Stimulated activated naive CD8-positive, alpha-beta T cell treated with anti-CD3 and anti-CD28 coated beads, Interleukin-15, amount 100 ng/mL, for 72 hours (primary cell): Measurements from ENCODE around the gene GNAZ.

Source experiments
- ATAC-seq: fragments of 150-1000 bp; cut with Tn5 transposase; 2 replicates; pipeline ENCODE4 v1.10.0; 2021; ENCODE audit warnings: mild to moderate bottlenecking, moderate library complexity
- DNase-seq, 2 donors: peaks; one replicate each; pipeline ENCODE4 v3.0.0; 2021 to 2022
- H3K27ac Mint-ChIP-seq, 2 donors: one replicate each; pipeline ENCODE4 v1.8.0; 2022; ENCODE audit warnings: mild to moderate bottlenecking in 2 of 2, mixed read lengths in 2 of 2, moderate library complexity in 2 of 2
- H3K27me3 Mint-ChIP-seq: one replicate; pipeline ENCODE4 v1.8.0; 2022; ENCODE audit warnings: mixed read lengths
- H3K4me1 Mint-ChIP-seq: one replicate; pipeline ENCODE4 v1.8.0; 2022; ENCODE audit warnings: mild to moderate bottlenecking, mixed read lengths
- H3K4me3 Mint-ChIP-seq, 2 donors: one replicate each; pipeline ENCODE4 v1.8.0; 2022; ENCODE audit warnings: mild to moderate bottlenecking in 2 of 2, mixed read lengths in 2 of 2, moderate library complexity in 1 of 2
- H3K9me3 Mint-ChIP-seq, 2 donors: one replicate each; pipeline ENCODE4 v1.8.0; 2022; ENCODE audit warnings: mixed read lengths in 2 of 2

Gene GNAZ

GRCh38 chr22:23144932-23145877 lies 74.9 kb downstream of the GNAZ start, which contains the start of gene RAB36:
RAB36 (plus strand) TSS chr22:23145477; CDS start chr22:23146617, 1,140 bp downstream.
- H3K27me3 Mint-ChIP-seq: no peaks in the 10 kb centered on the region
- H3K27ac Mint-ChIP-seq: peak within 1 kb of the TSS in 1 of 2 donors; percentile 64
- H3K9me3 Mint-ChIP-seq: no peaks in the 10 kb centered on the region
- DNase-seq (peak; percentile 79 to 81), ATAC-seq (peak; percentile 49)
- H3K4me3 Mint-ChIP-seq: peak within 1 kb of the TSS; percentile 77 to 84
- peaks cover 53% of the 10 kb centered on the region for H3K4me1 Mint-ChIP-seq

- DNase-seq (no peak), ATAC-seq (no peak)
- Mint-ChIP-seq H3K4me3 (peak overlapping the region; percentile 77 to 84), H3K4me1 (peaks cover 46% of the 10 kb centered on the region), H3K27me3 (no peaks in the 10 kb centered on the region), H3K9me3 (no peaks in the 10 kb centered on the region), H3K27ac (no peak overlapping the region)
These were observed 75.7 kb downstream of the GNAZ start for GRCh38 chr22:23145878-23146470.

- Mint-ChIP-seq H3K9me3 (no peaks in the 10 kb centered on the region), H3K27ac (no peak overlapping the region), H3K27me3 (no peaks in the 10 kb centered on the region), H3K4me3 (peak overlapping the region in 1 of 2 donors; percentile 16), H3K4me1 (peaks cover 39% of the 10 kb centered on the region)
- ATAC-seq: no peak
- DNase-seq: no peak
These were observed 76.3 kb downstream of the GNAZ start for GRCh38 chr22:23146478-23147205.

GRCh38 chr22:23147617-23148387 lies 77.5 kb downstream of the GNAZ start:
- ATAC-seq: no peak
- Mint-ChIP-seq H3K9me3 (no peaks in the 10 kb centered on the region), H3K4me3 (no peak overlapping the region), H3K27ac (peak overlapping the region in 1 of 2 donors; percentile 41), H3K4me1 (peaks cover 33% of the 10 kb centered on the region), H3K27me3 (no peaks in the 10 kb centered on the region)
- no peak for DNase-seq

- H3K4me3 Mint-ChIP-seq: no peak overlapping the region
- H3K27me3 Mint-ChIP-seq: no peaks in the 10 kb centered on the region
- peaks cover 34% of the 10 kb centered on the region for H3K4me1 Mint-ChIP-seq
- no peak overlapping the region for H3K27ac Mint-ChIP-seq
- H3K9me3 Mint-ChIP-seq: no peaks in the 10 kb centered on the region
- DNase-seq: no peak
- ATAC-seq: no peak
These were observed 79.5 kb downstream of the GNAZ start for GRCh38 chr22:23149743-23150238.

GRCh38 chr22:23150762-23151161 lies 80.4 kb downstream of the GNAZ start:
- Mint-ChIP-seq H3K9me3 (no peaks in the 10 kb centered on the region), H3K27me3 (no peaks in the 10 kb centered on the region), H3K4me1 (peaks cover 25% of the 10 kb centered on the region), H3K27ac (peak overlapping the region; percentile 59 to 69), H3K4me3 (no peak overlapping the region)
- DNase-seq: no peak
- ATAC-seq: no peak

- Mint-ChIP-seq H3K4me3 (no peak overlapping the region), H3K4me1 (peaks cover 16% of the 10 kb centered on the region), H3K27ac (no peak overlapping the region), H3K9me3 (no peaks in the 10 kb centered on the region), H3K27me3 (no peaks in the 10 kb centered on the region)
- ATAC-seq (no peak), DNase-seq (no peak)
These were observed 81.5 kb downstream of the GNAZ start for GRCh38 chr22:23151827-23152226.

GRCh38 chr22:23152238-23153114 lies 82.2 kb downstream of the GNAZ start:
- no peaks in the 10 kb centered on the region for H3K9me3 Mint-ChIP-seq
- DNase-seq: no peak
- H3K4me1 Mint-ChIP-seq: peaks cover 16% of the 10 kb centered on the region
- no peak for ATAC-seq
- H3K27ac Mint-ChIP-seq: peak overlapping the region; percentile 7 to 9
- no peaks in the 10 kb centered on the region for H3K27me3 Mint-ChIP-seq
- peak overlapping the region in 1 of 2 donors; percentile 41 for H3K4me3 Mint-ChIP-seq

- Mint-ChIP-seq H3K27ac (no peak overlapping the region), H3K4me1 (peaks cover 16% of the 10 kb centered on the region), H3K4me3 (no peak overlapping the region), H3K9me3 (no peaks in the 10 kb centered on the region), H3K27me3 (no peaks in the 10 kb centered on the region)
- ATAC-seq: no peak
- DNase-seq: no peak
These were observed 83.7 kb downstream of the GNAZ start for GRCh38 chr22:23153994-23154393.

- DNase-seq: no peak
- Mint-ChIP-seq H3K27ac (no peak overlapping the region), H3K9me3 (no peaks in the 10 kb centered on the region), H3K4me1 (peaks cover 16% of the 10 kb centered on the region), H3K4me3 (no peak overlapping the region), H3K27me3 (no peaks in the 10 kb centered on the region)
- ATAC-seq: no peak
These were observed 84.1 kb downstream of the GNAZ start for GRCh38 chr22:23154461-23154860.

GRCh38 chr22:23155143-23155542 lies 84.8 kb downstream of the GNAZ start:
- Mint-ChIP-seq H3K27ac (no peak overlapping the region), H3K27me3 (no peaks in the 10 kb centered on the region), H3K4me3 (no peak overlapping the region), H3K9me3 (no peaks in the 10 kb centered on the region), H3K4me1 (peaks cover 16% of the 10 kb centered on the region)
- ATAC-seq (no peak), DNase-seq (no peak)

- Mint-ChIP-seq H3K4me1 (peaks cover 16% of the 10 kb centered on the region), H3K4me3 (no peak overlapping the region), H3K9me3 (no peaks in the 10 kb centered on the region), H3K27me3 (no peaks in the 10 kb centered on the region), H3K27ac (no peak overlapping the region)
- no peak for DNase-seq
- no peak for ATAC-seq
These were observed 85.5 kb downstream of the GNAZ start for GRCh38 chr22:23155831-23156230.

GRCh38 chr22:23156286-23156685 lies 86.0 kb downstream of the GNAZ start:
- Mint-ChIP-seq H3K9me3 (no peaks in the 10 kb centered on the region), H3K4me1 (peaks cover 16% of the 10 kb centered on the region), H3K27me3 (no peaks in the 10 kb centered on the region), H3K4me3 (no peak overlapping the region), H3K27ac (peak overlapping the region in 1 of 2 donors; percentile 35)
- DNase-seq (no peak), ATAC-seq (no peak)
